Kidney tubule cell (primary cell): ENCODE data around the gene COL24A1.
"Not testable (repeated sequence)": the region's sequence is repeated elsewhere in the genome, so short reads cannot be mapped to it uniquely, and the experiment has no call there.

Experiments
- DNase-seq: peaks from one replicate; pipeline ENCODE4 v3.0.0-alpha.2; 2018; ENCODE audit warnings: low spot score

COL24A1 gene

GRCh38 chr1:86072474-86072873 lies 84.1 kb downstream of the COL24A1 start:
- not testable (repeated sequence) for DNase-seq

- DNase-seq, result not testable (repeated sequence)
Measured at GRCh38 chr1:86071870-86072269, 84.7 kb downstream of the COL24A1 start.

GRCh38 chr1:86069757-86070145 lies 86.8 kb downstream of the COL24A1 start:
- DNase-seq, result no peak

- no peak for DNase-seq
Measured at GRCh38 chr1:86068841-86069756, 87.5 kb downstream of the COL24A1 start.

DNA sequence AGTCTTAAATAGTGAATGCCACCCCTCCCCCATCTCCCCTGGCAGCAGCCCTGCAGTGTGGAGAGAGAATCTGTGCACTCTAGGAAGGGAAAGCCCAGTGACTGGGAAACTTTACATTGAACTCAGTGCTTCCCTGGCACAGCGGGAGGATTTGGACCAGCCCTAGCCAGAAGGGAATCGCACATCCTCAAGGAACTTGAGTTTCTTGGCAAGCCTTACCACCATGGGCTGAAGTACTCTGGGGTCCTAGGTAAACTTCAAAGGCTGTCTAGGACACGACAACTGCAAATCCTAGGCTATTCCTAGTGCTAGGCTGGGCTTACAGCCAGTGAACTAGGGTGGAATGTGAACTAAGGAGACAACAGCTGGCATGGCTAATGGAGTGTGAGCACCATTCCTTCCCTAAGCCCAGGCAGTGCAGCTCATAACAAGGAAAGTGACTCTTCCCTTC lies 88.3 kb downstream of the COL24A1 start:
- no peak for DNase-seq

- no peak for DNase-seq
Measured at GRCh38 chr1:86067626-86068025, 88.9 kb downstream of the COL24A1 start.

GRCh38 chr1:86064899-86065298 lies 91.7 kb downstream of the COL24A1 start:
- DNase-seq, result no peak

DNA sequence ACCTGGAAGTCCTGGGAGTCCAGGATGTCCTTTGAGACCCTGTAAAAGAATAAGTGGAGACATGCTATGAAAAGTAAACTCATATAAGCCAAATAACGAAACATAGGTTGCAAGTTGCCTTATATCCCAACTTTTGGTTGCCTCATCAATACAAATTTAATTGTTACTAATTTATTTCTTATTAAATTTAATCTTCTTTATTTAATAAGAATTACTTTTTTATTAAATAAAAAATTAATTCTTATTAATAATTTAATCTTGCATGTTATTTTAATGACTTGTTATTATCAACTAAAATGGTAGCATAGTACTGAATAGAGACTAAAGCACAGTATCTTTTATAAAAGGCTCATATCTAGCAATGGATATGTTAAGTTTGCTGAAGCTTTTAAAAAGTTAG lies 92.9 kb downstream of the COL24A1 start:
- DNase-seq, result no peak

GRCh38 chr1:86062453-86062852 lies 94.1 kb downstream of the COL24A1 start:
- DNase-seq, result no peak

DNA sequence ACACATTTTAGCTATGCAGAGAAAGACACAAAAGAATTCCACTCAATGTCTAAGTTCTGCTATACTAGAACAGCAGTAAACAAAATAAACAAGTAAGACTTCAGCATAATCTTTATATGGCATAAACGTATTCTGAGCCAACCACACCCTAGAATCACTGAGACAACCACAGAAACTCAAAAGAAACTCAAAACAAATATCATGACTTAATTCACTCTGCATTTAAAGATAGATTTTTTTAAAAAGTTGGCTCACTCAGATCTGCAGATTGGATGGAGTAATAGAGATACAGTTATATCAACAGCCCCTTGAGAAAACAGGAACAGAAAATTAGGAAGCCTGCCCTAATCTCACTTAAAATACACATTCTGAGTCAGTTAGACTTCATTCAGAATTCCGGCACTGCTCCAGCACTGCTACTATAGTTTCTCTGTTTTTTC lies 95.0 kb downstream of the COL24A1 start:
- no peak for DNase-seq

DNA sequence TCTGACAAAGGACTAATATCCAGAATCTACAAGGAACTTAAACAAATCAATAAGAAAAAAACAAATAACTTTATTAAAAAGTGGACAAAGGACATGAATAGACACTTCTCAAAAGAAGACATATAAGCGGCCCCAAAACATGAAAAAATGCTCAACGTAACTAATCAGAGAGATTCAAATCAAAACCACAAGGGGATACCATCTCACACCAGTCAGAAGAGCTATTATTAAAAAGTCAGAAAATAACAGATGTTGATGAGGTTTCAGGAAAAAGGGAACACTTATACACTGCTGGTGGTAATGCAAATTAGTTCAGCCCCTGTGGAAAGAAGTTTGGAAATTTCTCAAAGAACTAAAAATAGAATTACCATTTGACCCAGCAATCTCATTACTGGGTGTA lies 102.2 kb downstream of the COL24A1 start:
- DNase-seq, result no peak

DNA sequence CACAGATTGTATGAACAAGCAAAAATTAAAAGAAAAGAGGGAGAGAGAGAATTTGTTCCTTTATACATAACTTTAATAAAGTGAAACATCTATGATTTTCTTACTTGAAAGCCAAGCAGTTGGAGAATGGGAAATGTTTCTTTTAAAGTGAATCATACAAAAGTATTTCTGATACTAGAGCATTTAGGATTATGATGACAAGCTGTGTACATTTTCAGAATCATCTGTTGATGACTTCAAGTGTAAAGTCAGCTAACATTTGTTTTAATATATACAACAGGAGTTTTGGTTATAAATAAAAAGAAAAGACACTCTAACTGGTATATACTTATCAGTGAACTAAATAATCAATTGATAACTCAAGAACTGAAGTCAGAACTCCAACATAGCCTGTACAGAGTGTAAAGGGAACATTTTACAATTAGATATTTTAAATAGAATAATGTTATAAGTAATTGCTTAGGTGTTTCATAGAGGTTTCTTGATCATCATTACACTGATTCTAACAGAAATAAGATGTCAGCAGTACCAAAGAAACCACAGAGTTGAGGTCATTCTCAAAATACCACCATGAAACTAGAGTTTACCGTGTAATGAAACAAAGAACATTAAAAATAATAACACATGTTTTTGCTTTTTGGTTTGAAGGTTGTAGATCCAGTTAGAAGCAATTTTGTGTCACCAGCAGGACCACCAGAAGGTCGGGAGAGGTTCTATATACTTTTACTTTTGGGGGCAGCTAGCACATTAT lies 103.4 kb downstream of the COL24A1 start:
- no peak for DNase-seq

DNA sequence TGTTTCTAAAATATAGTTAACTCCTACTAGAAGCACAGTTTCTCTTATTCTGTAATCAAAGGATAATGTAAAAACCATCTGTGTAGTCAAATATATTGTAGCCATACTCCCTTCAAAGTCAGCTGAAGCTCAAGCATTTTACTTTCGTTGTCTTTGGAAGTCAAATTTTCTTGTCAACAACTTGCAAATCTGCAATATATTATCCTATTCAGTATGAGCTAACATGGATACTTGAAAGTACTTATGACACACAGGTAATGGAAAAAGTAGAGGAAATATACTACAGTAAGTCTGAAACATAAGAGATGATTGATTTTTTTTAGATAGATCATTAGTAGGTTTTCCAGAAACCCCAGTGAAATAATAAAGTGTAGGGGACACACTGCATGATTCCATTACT lies 121.5 kb downstream of the COL24A1 start:
- DNase-seq, result no peak

- no peak for DNase-seq
Measured at GRCh38 chr1:86030180-86030579, 126.4 kb downstream of the COL24A1 start.

DNA sequence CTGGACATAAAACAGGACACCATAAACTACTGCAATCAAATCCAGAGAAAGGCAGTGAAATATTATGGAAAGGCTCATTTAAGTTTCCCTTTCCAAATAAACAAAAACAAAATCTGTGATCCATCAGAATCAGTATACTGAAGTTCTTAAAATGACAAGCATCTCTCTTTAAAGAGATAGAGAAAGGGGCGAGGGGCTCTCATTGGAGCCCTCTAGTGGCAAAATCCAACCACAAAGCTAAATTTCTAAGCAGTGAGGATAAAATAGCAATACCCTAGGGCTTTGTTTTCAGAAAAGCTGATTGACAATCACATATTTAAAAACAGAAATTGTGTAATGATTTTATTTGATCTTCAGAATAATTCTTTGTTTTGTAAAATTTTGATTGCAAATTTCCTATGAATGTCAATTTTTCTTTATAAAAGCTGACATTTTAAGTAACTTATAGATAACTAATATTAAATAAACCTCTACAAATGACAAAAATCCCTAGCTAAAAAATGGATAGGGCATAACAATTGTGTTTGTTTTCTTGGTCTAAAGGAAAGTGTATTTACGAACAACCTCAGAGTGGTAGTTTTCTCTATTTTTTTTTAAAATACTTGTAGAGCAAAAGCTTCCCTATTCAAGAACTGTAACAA lies 138.2 kb downstream of the COL24A1 start:
- DNase-seq, result peak; percentile 50

DNA sequence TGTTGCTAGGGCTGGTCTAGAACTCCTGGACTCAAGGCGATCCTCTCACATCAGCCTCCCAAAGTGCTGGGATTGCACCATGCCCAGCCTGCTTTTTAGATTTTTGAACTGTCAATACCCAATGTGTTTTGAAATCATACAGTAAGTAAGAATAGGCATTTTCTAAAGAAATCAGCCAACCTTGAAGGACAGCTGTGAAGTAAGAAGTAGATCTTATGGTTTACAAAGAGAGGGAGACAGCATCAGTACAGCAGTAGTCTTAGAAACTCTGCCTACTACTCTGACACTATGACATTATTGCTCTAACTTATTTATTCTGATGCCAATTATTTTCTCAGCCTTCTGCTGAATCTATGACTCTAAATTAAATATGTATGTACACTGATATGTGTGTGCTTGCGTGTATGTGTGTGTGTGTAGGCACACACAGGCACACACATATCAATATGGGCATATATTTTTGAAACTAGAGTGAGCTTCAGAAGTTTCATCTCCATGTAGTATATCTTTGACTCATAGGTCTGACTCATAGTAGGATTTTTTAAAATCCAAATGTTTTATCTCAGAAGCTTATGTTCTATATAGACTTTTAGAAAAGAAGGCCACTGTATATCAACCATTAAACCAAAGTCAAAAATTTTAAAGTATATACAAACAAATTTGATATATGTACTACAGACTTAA lies 140.4 kb downstream of the COL24A1 start:
- DNase-seq, result no peak

DNA sequence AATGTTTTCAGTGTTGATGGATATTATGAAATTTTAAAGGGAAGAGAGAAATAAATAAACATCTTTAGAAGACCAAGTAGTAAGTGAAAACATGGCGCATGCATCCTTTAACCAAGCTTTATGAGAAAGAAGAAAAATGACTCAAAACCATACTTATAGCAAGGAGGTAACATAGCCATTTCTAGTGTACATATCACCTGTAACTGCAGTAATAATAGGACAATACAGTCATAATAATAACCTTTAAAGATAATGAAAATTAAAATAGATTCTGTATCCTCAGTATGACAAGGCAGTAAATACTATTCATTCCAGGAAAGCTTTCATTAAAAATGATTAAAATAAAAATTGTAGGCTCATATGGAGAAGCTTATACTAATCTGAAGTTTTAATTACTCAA lies 141.2 kb downstream of the COL24A1 start:
- no peak for DNase-seq

GRCh38 chr1:86000601-86001000 lies 156.0 kb downstream of the COL24A1 start:
- DNase-seq, result no peak

DNA sequence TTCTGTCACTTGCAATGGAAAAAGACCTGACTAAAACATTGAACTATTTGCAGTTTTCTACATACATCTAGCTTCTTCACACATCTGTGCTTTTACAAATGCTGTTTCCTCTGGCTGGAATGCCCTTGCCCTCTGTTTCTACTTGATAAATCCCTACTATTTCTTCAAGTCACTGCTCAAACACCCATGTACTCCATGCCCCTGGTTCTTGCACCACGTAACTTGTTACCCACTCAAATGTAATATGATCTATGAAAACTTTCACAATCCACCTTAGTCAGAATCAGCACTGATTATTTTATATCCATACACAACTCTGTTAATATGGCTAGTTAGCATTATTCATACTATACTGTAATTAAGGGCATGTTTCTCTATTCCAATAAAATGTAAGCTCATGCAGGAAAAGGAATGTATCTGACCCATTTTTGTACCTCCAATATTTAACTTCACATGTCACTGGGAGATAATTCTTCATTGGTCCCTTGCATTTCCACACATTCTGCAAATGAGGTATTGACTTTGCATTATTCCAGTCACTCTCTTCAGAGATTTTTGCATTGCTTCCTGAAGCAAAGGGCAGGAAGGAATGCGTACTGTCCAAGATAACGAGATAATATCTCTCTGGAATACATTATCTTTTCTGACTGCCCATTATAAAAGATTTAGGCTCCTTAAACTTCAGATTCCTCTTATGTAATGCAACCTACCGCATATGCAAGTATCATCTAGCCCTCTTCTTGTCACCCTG lies 158.3 kb downstream of the COL24A1 start:
- DNase-seq, result no peak

DNA sequence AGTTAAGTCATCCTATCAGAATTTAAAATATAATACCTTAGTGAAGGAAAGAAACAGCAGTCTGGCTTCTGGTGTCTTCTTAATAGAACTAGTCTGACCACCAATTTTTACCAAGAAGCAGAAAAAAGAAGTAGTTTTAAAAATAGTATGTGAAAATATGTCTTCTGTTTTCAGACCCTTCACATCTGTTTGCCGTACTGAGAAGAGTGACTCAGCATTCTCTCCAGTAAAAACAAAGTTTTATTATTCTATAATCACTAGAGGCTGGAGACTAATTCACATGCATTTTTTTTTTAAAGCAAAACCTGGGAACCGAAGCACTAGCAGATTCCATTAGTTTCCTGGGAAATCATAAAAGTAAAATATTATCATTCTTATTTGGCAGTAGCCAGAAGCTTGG lies 163.8 kb downstream of the COL24A1 start:
- no peak for DNase-seq

GRCh38 chr1:85991261-85991660 lies 165.3 kb downstream of the COL24A1 start:
- DNase-seq, result no peak
